ENCODE measurements around the gene EML6. TPM values are rescaled to one million over a fixed set of nuclear protein-coding genes. Genes with fewer than 3 reads are reported as not detected.

EML6 gene
- total RNA-seq, 1 experiment from 2014 or later, result 1.5 TPM

GRCh38 chr2:55013936-55014335, 290.5 kb downstream of the EML6 start:
- no peak overlapping the region for H2BK20ac ChIP-seq (ENCODE audit: low read depth, low read length, poor library complexity, severe bottlenecking)
- no peak overlapping the region for H2BK15ac ChIP-seq (ENCODE audit: low read depth, low read length)
- no peak overlapping the region for H3K4me3 Mint-ChIP-seq
- H3K14ac ChIP-seq (ENCODE audit: insufficient read depth, low read length), result no peak overlapping the region
- no peak overlapping the region for H2AFZ ChIP-seq (ENCODE audit: low read length)
- peaks cover 3% of the 10 kb centered on the region; the same call in 1 of the 2 replicates for H3K4me1 ChIP-seq (ENCODE audit: insufficient read depth, low read length)
- no peak for DNase-seq
- H3K18ac ChIP-seq (ENCODE audit: insufficient read length, low read depth, low read length), result no peak overlapping the region
- H3T11ph ChIP-seq (ENCODE audit: low read length), result no peak overlapping the region
- no peaks in the 10 kb centered on the region for H3K23me2 ChIP-seq (ENCODE audit: insufficient read length, low read depth, low read length, poor library complexity, severe bottlenecking)
- H4K91ac ChIP-seq (ENCODE audit: insufficient read length, low read depth, low read length), result no peak overlapping the region
- peaks cover 42 to 63% of the 10 kb centered on the region in 2 experiments for H3K4me1 Mint-ChIP-seq
- H3K9me3 Mint-ChIP-seq, result no peaks in the 10 kb centered on the region
- no CpG with 5 or more reads among the region's 1 CpG for WGBS (ENCODE audit: extremely low coverage, insufficient read length, low lambda C conversion rate)
- H3K27ac ChIP-seq (ENCODE audit: insufficient read length, low read depth, low read length), result no peak overlapping the region
- no peaks in the 10 kb centered on the region for H3K27me3 ChIP-seq (ENCODE audit: insufficient read depth, low read length)
- no peaks in the 10 kb centered on the region for H3K9me3 ChIP-seq (ENCODE audit: control insufficient read depth, low read depth, low read length)
- H3K79me2 ChIP-seq (ENCODE audit: insufficient read depth, low read length), result peaks cover 42% of the 10 kb centered on the region
- H3K4ac ChIP-seq (ENCODE audit: low read depth, low read length), result no peak overlapping the region
- H3K79me1 ChIP-seq (ENCODE audit: insufficient read depth, low read depth, low read length, poor library complexity, severe bottlenecking), result peaks cover 5% of the 10 kb centered on the region
- no peak overlapping the region for H2BK5ac ChIP-seq (ENCODE audit: insufficient read length, low read length)
- no peak overlapping the region for H3K27ac Mint-ChIP-seq
- no peak overlapping the region for H3K4me2 ChIP-seq (ENCODE audit: insufficient read depth, insufficient read length, low read length)
- H2AK5ac ChIP-seq (ENCODE audit: insufficient read length, low read length), result no peak overlapping the region
- no peak overlapping the region for H3K56ac ChIP-seq (ENCODE audit: insufficient read length, low read depth, low read length)
- no peak overlapping the region for H4K8ac ChIP-seq (replicated peaks; ENCODE audit: insufficient read length, low read depth, low read length)
- no peak for TF ChIP-seq CTCF (conservative IDR thresholded peaks at IDR 0.05)
- H2BK12ac ChIP-seq (ENCODE audit: insufficient read length, low read depth, low read length), result no peak overlapping the region
- H3K23ac ChIP-seq (ENCODE audit: insufficient read length, low read depth, low read length), result no peak overlapping the region
- no peaks in the 10 kb centered on the region for H3K27me3 Mint-ChIP-seq (ENCODE audit: low read depth)
- H4K20me1 ChIP-seq (ENCODE audit: control insufficient read depth, insufficient read depth, insufficient read length), result no peaks in the 10 kb centered on the region
- H4K5ac ChIP-seq (ENCODE audit: insufficient read length, low read depth, low read length), result no peak overlapping the region
- peaks cover 0 to 2% (median 2%) of the 10 kb centered on the region in 3 experiments; a peak in 3 of 7 replicates for H3K36me3 Mint-ChIP-seq (ENCODE audit: insufficient read depth in 1 of 3, low read depth in 3 of 3)
- no peak overlapping the region for H3K9ac ChIP-seq (ENCODE audit: extremely low read depth, insufficient read length, low read length)
- H2BK120ac ChIP-seq (ENCODE audit: low read depth, low read length, poor library complexity, severe bottlenecking), result no peak overlapping the region
